Nephron progenitor cell (in vitro differentiated cells): Measurements from ENCODE around the gene PCGF2.

Experiments
- DNase-seq: peaks from one replicate; pipeline ENCODE4 v3.0.0; 2021
- H3K27ac Mint-ChIP-seq: 2 replicates; pipeline ENCODE4 v1.8.0; 2021; ENCODE audit warnings: mild to moderate bottlenecking, moderate library complexity, mixed read lengths
- H3K27me3 Mint-ChIP-seq: 2 replicates; pipeline ENCODE4 v1.8.0; 2021; ENCODE audit warnings: mild to moderate bottlenecking, low read depth, mixed read lengths; ENCODE audit not compliant: poor library complexity
- H3K36me3 Mint-ChIP-seq: 2 replicates; pipeline ENCODE4 v1.8.0; 2021; ENCODE audit warnings: low read depth, mixed read lengths
- H3K4me1 Mint-ChIP-seq: 2 replicates; pipeline ENCODE4 v1.8.0; 2021; ENCODE audit warnings: mixed read lengths
- H3K4me3 Mint-ChIP-seq: 2 replicates; pipeline ENCODE4 v1.8.0; 2021; ENCODE audit warnings: mild to moderate bottlenecking, moderate library complexity, mixed read lengths
- H3K9me3 Mint-ChIP-seq: 2 replicates; pipeline ENCODE4 v1.8.0; 2021; ENCODE audit warnings: mild to moderate bottlenecking, moderate library complexity, mixed read lengths
- TF ChIP-seq, protein P1 (sequence below): fragments of 200-600 bp; sonication (generic); IDR thresholded peaks from 2 replicates; pipeline ENCODE4 v1.5.0; 2021; ENCODE audit warnings: antibody characterized with exemption

PCGF2 gene

DNA sequence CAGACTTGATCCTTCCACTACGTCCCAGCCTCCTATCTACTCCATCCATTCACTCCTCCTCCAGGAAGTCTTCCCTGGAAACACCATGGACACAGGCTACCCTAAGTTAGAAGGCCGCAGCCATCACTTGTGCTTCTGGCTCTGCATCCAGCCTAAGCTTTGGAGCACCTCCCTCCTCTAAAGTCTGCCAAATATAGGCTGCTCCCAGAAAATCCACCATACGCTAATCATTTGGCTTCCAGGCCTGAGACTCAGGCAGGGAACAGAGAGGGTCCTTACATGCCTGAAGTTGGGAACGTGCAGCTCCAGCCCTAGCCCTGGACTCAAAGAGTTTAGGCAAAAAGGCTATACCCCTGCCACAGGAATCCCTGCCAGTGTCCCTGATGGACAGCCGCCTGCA, 6.7 kb downstream of the PCGF2 start:
- H3K27ac Mint-ChIP-seq = peak overlapping the region; percentile 83
- no peak for DNase-seq
- peaks cover 33% of the 10 kb centered on the region for H3K36me3 Mint-ChIP-seq
- H3K27me3 Mint-ChIP-seq = no peaks in the 10 kb centered on the region
- H3K4me1 Mint-ChIP-seq = peaks cover 59% of the 10 kb centered on the region
- H3K9me3 Mint-ChIP-seq = no peaks in the 10 kb centered on the region
- TF ChIP-seq, protein P1, sequence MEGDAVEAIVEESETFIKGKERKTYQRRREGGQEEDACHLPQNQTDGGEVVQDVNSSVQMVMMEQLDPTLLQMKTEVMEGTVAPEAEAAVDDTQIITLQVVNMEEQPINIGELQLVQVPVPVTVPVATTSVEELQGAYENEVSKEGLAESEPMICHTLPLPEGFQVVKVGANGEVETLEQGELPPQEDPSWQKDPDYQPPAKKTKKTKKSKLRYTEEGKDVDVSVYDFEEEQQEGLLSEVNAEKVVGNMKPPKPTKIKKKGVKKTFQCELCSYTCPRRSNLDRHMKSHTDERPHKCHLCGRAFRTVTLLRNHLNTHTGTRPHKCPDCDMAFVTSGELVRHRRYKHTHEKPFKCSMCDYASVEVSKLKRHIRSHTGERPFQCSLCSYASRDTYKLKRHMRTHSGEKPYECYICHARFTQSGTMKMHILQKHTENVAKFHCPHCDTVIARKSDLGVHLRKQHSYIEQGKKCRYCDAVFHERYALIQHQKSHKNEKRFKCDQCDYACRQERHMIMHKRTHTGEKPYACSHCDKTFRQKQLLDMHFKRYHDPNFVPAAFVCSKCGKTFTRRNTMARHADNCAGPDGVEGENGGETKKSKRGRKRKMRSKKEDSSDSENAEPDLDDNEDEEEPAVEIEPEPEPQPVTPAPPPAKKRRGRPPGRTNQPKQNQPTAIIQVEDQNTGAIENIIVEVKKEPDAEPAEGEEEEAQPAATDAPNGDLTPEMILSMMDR = no peak
- H3K4me3 Mint-ChIP-seq = no peak overlapping the region

GRCh38 chr17:38740806-38741205, 7.3 kb downstream of the PCGF2 start:
- Mint-ChIP-seq H3K36me3 (peaks cover 33% of the 10 kb centered on the region), H3K27me3 (no peaks in the 10 kb centered on the region), H3K27ac (no peak overlapping the region), H3K4me1 (peaks cover 53% of the 10 kb centered on the region), H3K9me3 (no peaks in the 10 kb centered on the region), H3K4me3 (no peak overlapping the region)
- DNase-seq = no peak
- TF ChIP-seq, protein P1 = no peak

- Mint-ChIP-seq H3K9me3 (no peaks in the 10 kb centered on the region), H3K36me3 (peaks cover 38% of the 10 kb centered on the region), H3K27me3 (no peaks in the 10 kb centered on the region), H3K4me1 (peaks cover 51% of the 10 kb centered on the region), H3K27ac (no peak overlapping the region), H3K4me3 (no peak overlapping the region)
- TF ChIP-seq, protein P1 = no peak
- DNase-seq = no peak
Observed at GRCh38 chr17:38740044-38740443, 8.1 kb downstream of the PCGF2 start.

DNA sequence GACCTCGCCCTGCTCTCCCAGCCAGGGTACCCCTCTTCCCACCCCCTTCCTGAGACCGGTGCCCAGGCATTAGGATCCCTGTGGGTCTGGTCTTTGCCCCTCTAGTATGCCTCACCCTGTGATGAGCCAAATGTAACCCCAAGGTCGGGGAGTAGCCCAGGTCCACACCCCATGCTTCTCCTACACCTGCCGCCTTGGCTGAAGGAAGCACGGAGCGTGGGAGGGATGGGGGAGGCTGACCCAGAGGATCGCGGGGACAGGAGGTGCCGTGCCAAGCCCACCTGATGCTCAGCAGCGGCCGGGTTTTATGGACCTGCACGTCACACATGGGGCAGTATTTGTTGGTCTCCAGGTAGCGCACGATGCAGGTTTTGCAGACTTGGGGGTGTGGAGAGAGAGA, 8.8 kb downstream of the PCGF2 start:
- TF ChIP-seq, protein P1 = no peak
- Mint-ChIP-seq H3K36me3 (peaks cover 38% of the 10 kb centered on the region), H3K4me1 (peaks cover 52% of the 10 kb centered on the region), H3K9me3 (no peaks in the 10 kb centered on the region), H3K27me3 (no peaks in the 10 kb centered on the region), H3K4me3 (no peak overlapping the region), H3K27ac (no peak overlapping the region)
- no peak for DNase-seq

GRCh38 chr17:38738686-38739085, 9.4 kb downstream of the PCGF2 start:
- peaks cover 47% of the 10 kb centered on the region for H3K4me1 Mint-ChIP-seq
- no peak for DNase-seq
- TF ChIP-seq, protein P1 = no peak
- H3K27ac Mint-ChIP-seq = no peak overlapping the region
- H3K36me3 Mint-ChIP-seq = peaks cover 41% of the 10 kb centered on the region
- H3K27me3 Mint-ChIP-seq = no peaks in the 10 kb centered on the region
- no peak overlapping the region for H3K4me3 Mint-ChIP-seq
- no peaks in the 10 kb centered on the region for H3K9me3 Mint-ChIP-seq

GRCh38 chr17:38738007-38738662, 10.0 kb downstream of the PCGF2 start:
- TF ChIP-seq, protein P1 = no peak
- Mint-ChIP-seq H3K27me3 (no peaks in the 10 kb centered on the region), H3K9me3 (no peaks in the 10 kb centered on the region), H3K36me3 (peaks cover 43% of the 10 kb centered on the region), H3K27ac (peak overlapping the region; percentile 90), H3K4me3 (no peak overlapping the region), H3K4me1 (peaks cover 41% of the 10 kb centered on the region)
- DNase-seq = no peak
